Heart left ventricle (tissue), 16 donors: ENCODE data around the gene VAMP2. TPM values are rescaled to one million over a fixed set of nuclear protein-coding genes. Genes with fewer than 3 reads are reported as not detected.

ENCODE experiments used
- ATAC-seq, 4 donors: fragments of 200-7000 bp; cut with Tn5 transposase; one replicate each; pipeline ENCODE4 v1.9.1; 2020 to 2022; ENCODE audit warnings: moderate library complexity in 4 of 4, mild to moderate bottlenecking in 3 of 4, moderate number of reproducible peaks in 1 of 4
- DNase-seq, 5 donors: peaks; one replicate each; pipeline ENCODE4 v3.0.0-alpha.2; 2020
- H3K27ac ChIP-seq, 12 donors: fragments of 200-600 bp; sonication (generic) in 4 of 12; one replicate each; pipeline versions ENCODE4 v1.5.0 to v1.8.0; 2016 to 2022; ENCODE audit warnings: mild to moderate bottlenecking in 2 of 12
- H3K27me3 ChIP-seq, 9 donors: fragments of 200-600 bp; sonication (generic) in 2 of 9; one replicate each; pipeline versions ENCODE4 v1.5.1 to v1.8.0; 2016 to 2022; ENCODE audit warnings: mild to moderate bottlenecking in 3 of 9
- H3K36me3 ChIP-seq, 9 donors: fragments of 200-600 bp; sonication (generic) in 2 of 9; one replicate each; pipeline versions ENCODE4 v1.5.0 to v1.8.0; 2018 to 2022; ENCODE audit warnings: mild to moderate bottlenecking in 2 of 9
- H3K4me1 ChIP-seq, 12 donors: fragments of 200-600 bp; sonication (generic) in 4 of 12; one replicate each; pipeline versions ENCODE4 v1.5.0 to v1.8.0; 2016 to 2022; ENCODE audit warnings: mild to moderate bottlenecking in 3 of 12
- H3K4me3 ChIP-seq, 12 donors: fragments of 200-600 bp; sonication (generic) in 4 of 12; one replicate each; pipeline versions ENCODE4 v1.5.0 to v1.8.0; 2017 to 2022; ENCODE audit warnings: mild to moderate bottlenecking in 9 of 12, moderate library complexity in 4 of 12
- H3K9me3 ChIP-seq, 12 donors: fragments of 200-600 bp; sonication (generic) in 4 of 12; one replicate each; pipeline versions ENCODE4 v1.5.0 to v1.8.0; 2016 to 2022; ENCODE audit warnings: mild to moderate bottlenecking in 1 of 12
- POLR2A ChIP-seq, 2 donors: fragments of 450-650 bp; IDR thresholded peaks; one replicate each; pipeline ENCODE4 v1.6.1; 2017; ENCODE audit warnings: antibody characterized with exemption in 2 of 2, mild to moderate bottlenecking in 2 of 2, moderate library complexity in 2 of 2
- WGBS, 4 donors: extraction: QIAGEN DNeasy Blood & Tissue Kit in 2 of 4; methylation state at CpG; one replicate each; pipeline versions ENCODE4 v1.1.5 to v1.1.7; 2013 to 2018; 5-methylcytosine and 5-hydroxymethylcytosine counted together
- intact Hi-C, 10 donors: fragments of 100-400 bp; cut with DNase I; formaldehyde crosslinking; loops; one replicate each; pipeline versions ENCODE4 v1.11.1 to v1.14.2; 2022
- polyA plus RNA-seq, 2 donors: library from polyadenylated mRNA; stranded (reverse); fragments of 200-250 nt; gene quantifications; one replicate each; pipeline ENCODE4 v1.2.3, GENCODE V29; 2013
- total RNA-seq, 9 donors: library from RNA; depleted of rRNA in 2 of 9; stranded (reverse); fragments of >200 nt in 2 of 9; fragmentation: NEBNext Ultra II Directional in 3 of 9; extraction: Animal tissue kit (Norgen Biotek cat#: 25700) in 3 of 9; gene quantifications; one replicate each; pipeline versions ENCODE4 v1.1.0 to v1.2.4, GENCODE V29; 2016 to 2023
- TF ChIP-seq, protein P1 (sequence below), 12 donors: fragments of 200-600 bp; sonication (generic) in 4 of 12; IDR thresholded peaks; one replicate each; pipeline versions ENCODE4 v1.5.0 to v1.8.0; 2018 to 2022; ENCODE audit warnings: antibody characterized with exemption in 12 of 12, mild to moderate bottlenecking in 5 of 12
- donor health status: ischemic (EF 13 %, LVEDD 7.1; RV severe dilation, severe dysfunction).
- donor health status: healthy with polysubstance abuse.
- donor health status: DM: no; HTN: yes; CAD: no.
- donor health status: DM: no; HTN: no; CAD: no.
- donor health status: ischemic (EF 25% LVEDD 6.9; RV normal size, moderate dysfunction).
- donor health status: ischemic (EF 25% LVEDD 5.7; RV mildly dilated, moderate dysfunction).
- donor health status: healthy.
- donor health status: DM: yes; HTN: yes; CAD: no.
- donor health status: ischemic (EF 35%, LVEDD 5.7; RV mildly dilated, moderate dysfunction).
- donor health status: nonischemic (EF 11% LVEDD 7.7; RV severe dilation, severe dysfunction).
- donor health status: DM: yes; HTN: yes; CAD: no.
- donor health status: PGD.
- donor health status: ischemic (EF 29% LVEDD 5.4; RV normal size, mild dysfunction).
- donor health status: nonischemic (EF 23%, LVEDD 6.1; RV moderate dilation, normal function).

The VAMP2 gene
- total and polyA plus RNA-seq, 11 donors = 21.5 to 67.2 (median 50.6) TPM

DNA sequence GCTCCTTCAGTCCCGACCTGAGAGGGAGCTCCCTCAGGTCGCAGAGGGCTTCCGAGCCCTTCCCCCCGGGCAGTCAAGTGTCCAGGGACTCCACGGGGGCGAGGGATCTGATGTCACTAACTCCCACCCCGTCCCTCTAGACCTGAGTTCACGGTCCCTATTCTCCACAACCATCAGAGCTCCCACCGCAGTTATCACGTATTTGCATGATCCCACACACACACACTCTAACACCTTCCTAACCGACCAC lies 6.8 kb downstream of the VAMP2 start:
- peaks cover 0 to 30% (median 14%) of the 10 kb centered on the region in 9 donors for H3K36me3 ChIP-seq
- H3K4me1 ChIP-seq = peaks cover 15 to 79% (median 33%) of the 10 kb centered on the region in 12 donors
- no peaks in the 10 kb centered on the region for H3K9me3 ChIP-seq
- WGBS, 4 donors = 0 to 2% (median 1%) methylated on average over 11 of the region's 11 CpGs
- H3K4me3 ChIP-seq = peak overlapping the region; percentile 69 to 97 (median 86)
- no peak for ATAC-seq
- peak overlapping the region; percentile 98 to 100 (median 100) for H3K27ac ChIP-seq
- H3K27me3 ChIP-seq = no peaks in the 10 kb centered on the region
- intact Hi-C loops = loop anchor here in 4 of 10 donors (2.0 to 10.0 kb wide), 5 partner anchors 17 to 311 kb away; partner anchors contain the start of genes HES7 (in 2 of the 4), CYB5D1 (in 1 of the 4), NAA38 (in 1 of the 4) and TMEM88 (in 1 of the 4)
- peak in 1 of 5 donors; percentile 49 for DNase-seq
- TF ChIP-seq, protein P1, sequence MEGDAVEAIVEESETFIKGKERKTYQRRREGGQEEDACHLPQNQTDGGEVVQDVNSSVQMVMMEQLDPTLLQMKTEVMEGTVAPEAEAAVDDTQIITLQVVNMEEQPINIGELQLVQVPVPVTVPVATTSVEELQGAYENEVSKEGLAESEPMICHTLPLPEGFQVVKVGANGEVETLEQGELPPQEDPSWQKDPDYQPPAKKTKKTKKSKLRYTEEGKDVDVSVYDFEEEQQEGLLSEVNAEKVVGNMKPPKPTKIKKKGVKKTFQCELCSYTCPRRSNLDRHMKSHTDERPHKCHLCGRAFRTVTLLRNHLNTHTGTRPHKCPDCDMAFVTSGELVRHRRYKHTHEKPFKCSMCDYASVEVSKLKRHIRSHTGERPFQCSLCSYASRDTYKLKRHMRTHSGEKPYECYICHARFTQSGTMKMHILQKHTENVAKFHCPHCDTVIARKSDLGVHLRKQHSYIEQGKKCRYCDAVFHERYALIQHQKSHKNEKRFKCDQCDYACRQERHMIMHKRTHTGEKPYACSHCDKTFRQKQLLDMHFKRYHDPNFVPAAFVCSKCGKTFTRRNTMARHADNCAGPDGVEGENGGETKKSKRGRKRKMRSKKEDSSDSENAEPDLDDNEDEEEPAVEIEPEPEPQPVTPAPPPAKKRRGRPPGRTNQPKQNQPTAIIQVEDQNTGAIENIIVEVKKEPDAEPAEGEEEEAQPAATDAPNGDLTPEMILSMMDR (IDR thresholded peaks at IDR 0.05) = no peak
- TF ChIP-seq POLR2A (IDR thresholded peaks at IDR 0.05) = no peak

DNA sequence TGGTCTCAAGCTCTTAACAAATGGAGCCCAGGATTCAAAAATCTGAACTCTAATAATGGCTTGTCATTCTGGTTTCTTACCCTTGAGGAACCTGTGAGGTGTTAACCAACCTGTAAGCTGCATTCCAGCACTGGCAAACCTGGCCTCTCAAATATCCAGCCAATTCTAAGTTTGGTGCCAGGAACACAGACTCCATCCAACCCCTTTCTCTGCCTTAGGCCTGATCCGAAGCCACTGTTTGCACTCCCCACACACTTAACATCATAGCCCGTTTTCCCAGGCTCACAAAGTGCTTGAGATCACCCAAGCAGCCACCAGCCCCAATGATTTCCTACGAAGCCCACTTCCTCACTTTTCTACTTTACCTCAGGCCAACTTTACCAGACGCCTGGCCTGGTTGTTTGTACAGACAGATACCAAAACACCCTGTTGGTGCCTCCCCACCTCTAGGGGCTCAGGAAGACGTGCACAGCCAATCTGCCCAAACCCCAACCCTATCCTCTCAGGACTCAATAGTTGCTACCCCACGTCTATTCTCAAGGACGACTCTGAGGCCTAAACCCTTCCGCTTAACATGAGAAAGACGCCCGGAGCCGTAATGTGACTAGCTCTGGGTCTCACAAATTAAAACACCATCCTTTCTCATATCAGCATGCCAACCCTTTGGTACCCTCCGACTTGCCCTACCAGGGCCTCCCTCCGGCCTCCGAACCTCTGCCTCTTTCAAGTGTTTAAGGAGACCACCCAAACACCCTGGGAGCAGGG lies 7.3 kb downstream of the VAMP2 start:
- peaks cover 18 to 81% (median 36%) of the 10 kb centered on the region in 12 donors for H3K4me1 ChIP-seq
- intact Hi-C loops = loop anchor here in 4 of 10 donors (2.0 to 10.0 kb wide), 4 partner anchors 17 to 311 kb away; partner anchors contain the start of genes HES7 (in 2 of the 4), CYB5D1 (in 1 of the 4), NAA38 (in 1 of the 4) and TMEM88 (in 1 of the 4)
- ATAC-seq (no peak), DNase-seq (peak in 1 of 5 donors; percentile 26)
- peak overlapping the region; percentile 98 to 100 (median 100) for H3K27ac ChIP-seq
- H3K9me3 ChIP-seq = no peaks in the 10 kb centered on the region
- TF ChIP-seq POLR2A (IDR thresholded peaks at IDR 0.05) = no peak
- TF ChIP-seq, protein P1 (IDR thresholded peaks at IDR 0.05) = no peak
- 7 to 20% (median 11%) methylated on average over 14 of the region's 14 CpGs for WGBS, 4 donors
- peaks cover 0 to 28% (median 16%) of the 10 kb centered on the region in 9 donors for H3K36me3 ChIP-seq
- H3K4me3 ChIP-seq = peak overlapping the region; percentile 69 to 97 (median 86)
- no peaks in the 10 kb centered on the region for H3K27me3 ChIP-seq

- intact Hi-C loops = loop anchor here in 5 of 10 donors (2.0 to 10.0 kb wide), 5 partner anchors 16 to 312 kb away; partner anchors contain the start of genes HES7 (in 2 of the 5), CYB5D1 (in 1 of the 5), NAA38 (in 1 of the 5) and TMEM88 (in 1 of the 5)
- Histone ChIP-seq H3K27ac (peak overlapping the region; percentile 98 to 100 (median 100)), H3K27me3 (no peaks in the 10 kb centered on the region), H3K9me3 (no peaks in the 10 kb centered on the region), H3K4me1 (peaks cover 25 to 81% (median 42%) of the 10 kb centered on the region in 12 donors), H3K4me3 (peak overlapping the region; percentile 69 to 97 (median 86)), H3K36me3 (peaks cover 0 to 28% (median 19%) of the 10 kb centered on the region in 9 donors)
- 5 to 14% (median 5%) methylated on average over 9 to 11 of the region's 11 CpGs for WGBS, 4 donors
- no peak for TF ChIP-seq POLR2A (IDR thresholded peaks at IDR 0.05)
- TF ChIP-seq, protein P1 (IDR thresholded peaks at IDR 0.05) = no peak
- ATAC-seq (no peak), DNase-seq (no peak)
Measured at GRCh38 chr17:8154608-8155155, 8.1 kb downstream of the VAMP2 start.
